K562 (cell line): ENCODE results near the gene CCDC82.

ENCODE experiments used
- RAD21 ChIP-seq, 2 experiments: fragments of 250-450 bp in 1 of 2; fragments of 450-650 bp in 1 of 2; sonication (Bioruptor Pico) in 1 of 2; formaldehyde crosslinking in 1 of 2; IDR thresholded peaks in 1 of 2; conservative IDR thresholded peaks in 1 of 2; 2 replicates each; pipeline versions ENCODE4 v1.4.0 to v1.8.0; 2020 to 2022; ENCODE audit warnings: mild to moderate bottlenecking in 2 of 2, moderate library complexity in 1 of 2
- TF ChIP-seq, protein P1 (sequence below), 3 experiments: IDR thresholded peaks in 2 of 3; conservative IDR thresholded peaks in 1 of 3; 2 replicates each; pipeline ENCODE4 v1.5.1; 2011 to 2012; ENCODE audit warnings: low read length in 3 of 3, mild to moderate bottlenecking in 3 of 3, control low read depth in 2 of 3, improper control_type of control experiment in 1 of 3, inconsistent platforms in 1 of 3, low read depth in 1 of 3, mixed read lengths in 1 of 3, moderate library complexity in 1 of 3; ENCODE audit not compliant: insufficient read depth in 2 of 3
- TF ChIP-seq, protein P2 (sequence below): fragments of 150-350 bp; conservative IDR thresholded peaks from 2 replicates; pipeline ENCODE4 v1.6.1; 2014; ENCODE audit warnings: low read length

DNA sequence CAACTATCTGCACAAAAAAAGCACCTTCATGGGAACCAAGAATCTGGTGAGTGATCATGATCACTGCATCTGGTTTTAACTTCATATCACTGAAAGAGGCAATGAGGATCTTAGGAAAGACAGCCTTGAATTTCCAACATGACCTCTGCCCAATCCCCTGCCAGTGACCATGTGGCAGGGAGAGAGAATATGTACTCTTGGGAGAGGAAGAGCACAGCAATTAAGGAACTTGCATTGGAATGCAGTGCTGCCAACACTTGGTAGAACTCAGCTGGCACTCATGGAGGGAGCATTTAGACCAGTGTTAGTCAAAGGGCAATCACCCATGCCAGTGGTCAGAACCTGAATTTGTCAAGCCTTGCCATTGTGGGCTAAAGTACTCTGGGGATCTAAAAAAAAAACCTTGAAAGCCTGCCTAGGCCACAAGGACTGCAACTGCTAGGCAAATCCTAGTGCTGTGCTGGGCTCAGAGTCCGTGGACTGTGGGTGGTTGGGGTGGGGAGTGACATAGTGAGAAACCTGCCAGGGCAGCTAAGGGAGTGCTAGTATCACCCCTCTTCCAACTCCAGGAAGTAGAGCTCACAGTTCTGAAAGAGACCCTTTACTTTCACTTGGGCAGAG lies 23.2 kb upstream of the CCDC82 start:
- TF ChIP-seq, protein P1, sequence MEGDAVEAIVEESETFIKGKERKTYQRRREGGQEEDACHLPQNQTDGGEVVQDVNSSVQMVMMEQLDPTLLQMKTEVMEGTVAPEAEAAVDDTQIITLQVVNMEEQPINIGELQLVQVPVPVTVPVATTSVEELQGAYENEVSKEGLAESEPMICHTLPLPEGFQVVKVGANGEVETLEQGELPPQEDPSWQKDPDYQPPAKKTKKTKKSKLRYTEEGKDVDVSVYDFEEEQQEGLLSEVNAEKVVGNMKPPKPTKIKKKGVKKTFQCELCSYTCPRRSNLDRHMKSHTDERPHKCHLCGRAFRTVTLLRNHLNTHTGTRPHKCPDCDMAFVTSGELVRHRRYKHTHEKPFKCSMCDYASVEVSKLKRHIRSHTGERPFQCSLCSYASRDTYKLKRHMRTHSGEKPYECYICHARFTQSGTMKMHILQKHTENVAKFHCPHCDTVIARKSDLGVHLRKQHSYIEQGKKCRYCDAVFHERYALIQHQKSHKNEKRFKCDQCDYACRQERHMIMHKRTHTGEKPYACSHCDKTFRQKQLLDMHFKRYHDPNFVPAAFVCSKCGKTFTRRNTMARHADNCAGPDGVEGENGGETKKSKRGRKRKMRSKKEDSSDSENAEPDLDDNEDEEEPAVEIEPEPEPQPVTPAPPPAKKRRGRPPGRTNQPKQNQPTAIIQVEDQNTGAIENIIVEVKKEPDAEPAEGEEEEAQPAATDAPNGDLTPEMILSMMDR (IDR thresholded peaks at IDR 0.05 in 2 of 3, conservative IDR thresholded peaks at IDR 0.05 in 1 of 3; ENCODE audit: insufficient read depth in 2 of 3, low read depth in 1 of 3, low read length in 3 of 3) = no peak
- no peak for TF ChIP-seq RAD21 (CRISPR knock-in tag; conservative IDR thresholded peaks at IDR 0.05 in 1 of 2, IDR thresholded peaks at IDR 0.05 in 1 of 2)
- TF ChIP-seq, protein P2, sequence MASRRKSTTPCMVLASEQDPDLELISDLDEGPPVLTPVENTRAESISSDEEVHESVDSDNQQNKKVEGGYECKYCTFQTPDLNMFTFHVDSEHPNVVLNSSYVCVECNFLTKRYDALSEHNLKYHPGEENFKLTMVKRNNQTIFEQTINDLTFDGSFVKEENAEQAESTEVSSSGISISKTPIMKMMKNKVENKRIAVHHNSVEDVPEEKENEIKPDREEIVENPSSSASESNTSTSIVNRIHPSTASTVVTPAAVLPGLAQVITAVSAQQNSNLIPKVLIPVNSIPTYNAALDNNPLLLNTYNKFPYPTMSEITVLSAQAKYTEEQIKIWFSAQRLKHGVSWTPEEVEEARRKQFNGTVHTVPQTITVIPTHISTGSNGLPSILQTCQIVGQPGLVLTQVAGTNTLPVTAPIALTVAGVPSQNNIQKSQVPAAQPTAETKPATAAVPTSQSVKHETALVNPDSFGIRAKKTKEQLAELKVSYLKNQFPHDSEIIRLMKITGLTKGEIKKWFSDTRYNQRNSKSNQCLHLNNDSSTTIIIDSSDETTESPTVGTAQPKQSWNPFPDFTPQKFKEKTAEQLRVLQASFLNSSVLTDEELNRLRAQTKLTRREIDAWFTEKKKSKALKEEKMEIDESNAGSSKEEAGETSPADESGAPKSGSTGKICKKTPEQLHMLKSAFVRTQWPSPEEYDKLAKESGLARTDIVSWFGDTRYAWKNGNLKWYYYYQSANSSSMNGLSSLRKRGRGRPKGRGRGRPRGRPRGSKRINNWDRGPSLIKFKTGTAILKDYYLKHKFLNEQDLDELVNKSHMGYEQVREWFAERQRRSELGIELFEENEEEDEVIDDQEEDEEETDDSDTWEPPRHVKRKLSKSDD = no peak
